H4 (cell line): ENCODE measurements around the gene HOXB3. TPM values are rescaled to one million over a fixed set of nuclear protein-coding genes. Genes with fewer than 3 reads are reported as not detected.

ENCODE experiments used
- DNase-seq: peaks from one replicate; pipeline ENCODE4 v3.0.0-alpha.2; 2015; ENCODE audit warnings: low spot score
- total RNA-seq: library from RNA; depleted of rRNA; stranded (reverse); fragments of >200 nt; shearing (Covaris generic); gene quantifications from 2 replicates; pipeline ENCODE4 v1.2.3, GENCODE V29; 2014

HOXB3 gene
- total RNA-seq, 1 experiment from 2014 or later = 2.0 TPM

- no peak for DNase-seq
Measured at GRCh38 chr17:48569674-48570324, 20.2 kb downstream of the HOXB3 start.

DNA sequence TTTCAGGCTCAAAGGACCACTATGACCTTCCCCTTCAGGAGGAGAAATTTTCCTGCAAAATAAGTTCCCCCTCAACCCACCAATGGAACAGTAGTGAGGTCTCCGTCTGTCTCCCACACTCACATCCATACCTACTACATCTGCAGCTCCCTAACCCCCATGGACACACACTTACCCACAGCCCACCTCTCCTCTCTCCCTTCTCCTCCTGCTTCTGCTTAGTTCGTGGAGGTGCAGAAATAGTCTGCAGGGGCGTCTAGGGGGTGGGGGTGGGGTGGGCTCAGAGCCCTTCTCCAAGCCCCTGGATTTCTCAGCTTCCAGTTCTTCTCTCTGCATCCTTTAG is 20.8 kb downstream of the HOXB3 start:
- DNase-seq = no peak

DNA sequence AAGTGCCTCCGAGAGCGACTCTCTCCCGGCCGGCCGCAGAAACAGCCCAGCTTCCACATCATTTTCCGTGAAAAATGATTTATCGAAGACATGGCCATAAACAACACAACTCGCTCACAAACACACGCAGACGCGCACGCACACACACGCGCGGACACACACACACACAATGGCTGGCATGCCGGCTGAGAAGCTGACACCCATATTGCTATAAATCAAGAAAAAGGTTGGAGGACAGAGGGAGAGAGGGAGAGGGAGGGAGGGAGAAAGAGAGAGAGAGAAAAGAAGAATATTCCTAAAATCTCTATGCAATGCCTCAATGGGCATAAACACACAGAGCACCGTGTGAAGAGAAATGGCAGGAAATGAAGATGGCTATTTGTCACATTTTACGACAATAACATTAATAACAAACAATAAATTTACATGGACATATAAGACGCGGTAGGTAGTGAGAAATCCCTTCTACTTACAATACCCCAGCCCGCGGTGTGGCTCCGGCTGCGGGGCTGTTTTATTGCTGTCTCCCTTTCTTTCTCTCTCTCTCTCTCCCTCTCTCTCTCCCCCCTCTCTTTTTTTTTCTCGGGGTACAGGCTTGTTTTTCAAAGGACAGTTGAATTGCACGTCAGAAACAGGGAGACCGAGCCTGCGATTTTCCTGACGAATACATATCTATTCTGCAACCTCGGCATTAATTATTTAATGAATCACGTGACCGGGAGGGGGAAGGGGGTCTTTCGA is 21.4 kb downstream of the HOXB3 start:
- no peak for DNase-seq

GRCh38 chr17:48567646-48568354 is 22.2 kb downstream of the HOXB3 start:
- no peak for DNase-seq

DNA sequence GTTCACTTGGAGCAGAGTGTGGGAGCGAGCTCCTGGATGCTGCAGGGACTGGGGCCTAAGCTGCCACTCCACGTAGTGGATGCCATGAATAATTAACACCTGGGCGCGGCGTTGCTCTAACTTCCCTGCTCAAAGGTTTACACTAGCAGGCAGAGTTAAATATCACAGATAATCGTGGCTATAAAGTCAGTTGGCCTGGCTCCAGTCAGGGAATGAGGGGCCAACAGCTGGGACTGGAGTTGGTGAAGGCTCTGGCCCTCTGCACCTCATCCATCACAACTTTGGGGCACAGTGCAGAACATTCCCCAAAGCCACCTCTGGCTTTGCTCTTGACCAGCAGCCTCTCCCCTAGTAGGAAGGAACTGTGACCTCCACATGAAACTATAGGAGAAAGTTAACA is 22.8 kb downstream of the HOXB3 start:
- no peak for DNase-seq

GRCh38 chr17:48566717-48567116 is 23.3 kb downstream of the HOXB3 start:
- no peak for DNase-seq

GRCh38 chr17:48565925-48566710 is 23.9 kb downstream of the HOXB3 start:
- no peak for DNase-seq

- DNase-seq = no peak
Measured at GRCh38 chr17:48565022-48565554, 25.0 kb downstream of the HOXB3 start.

DNA sequence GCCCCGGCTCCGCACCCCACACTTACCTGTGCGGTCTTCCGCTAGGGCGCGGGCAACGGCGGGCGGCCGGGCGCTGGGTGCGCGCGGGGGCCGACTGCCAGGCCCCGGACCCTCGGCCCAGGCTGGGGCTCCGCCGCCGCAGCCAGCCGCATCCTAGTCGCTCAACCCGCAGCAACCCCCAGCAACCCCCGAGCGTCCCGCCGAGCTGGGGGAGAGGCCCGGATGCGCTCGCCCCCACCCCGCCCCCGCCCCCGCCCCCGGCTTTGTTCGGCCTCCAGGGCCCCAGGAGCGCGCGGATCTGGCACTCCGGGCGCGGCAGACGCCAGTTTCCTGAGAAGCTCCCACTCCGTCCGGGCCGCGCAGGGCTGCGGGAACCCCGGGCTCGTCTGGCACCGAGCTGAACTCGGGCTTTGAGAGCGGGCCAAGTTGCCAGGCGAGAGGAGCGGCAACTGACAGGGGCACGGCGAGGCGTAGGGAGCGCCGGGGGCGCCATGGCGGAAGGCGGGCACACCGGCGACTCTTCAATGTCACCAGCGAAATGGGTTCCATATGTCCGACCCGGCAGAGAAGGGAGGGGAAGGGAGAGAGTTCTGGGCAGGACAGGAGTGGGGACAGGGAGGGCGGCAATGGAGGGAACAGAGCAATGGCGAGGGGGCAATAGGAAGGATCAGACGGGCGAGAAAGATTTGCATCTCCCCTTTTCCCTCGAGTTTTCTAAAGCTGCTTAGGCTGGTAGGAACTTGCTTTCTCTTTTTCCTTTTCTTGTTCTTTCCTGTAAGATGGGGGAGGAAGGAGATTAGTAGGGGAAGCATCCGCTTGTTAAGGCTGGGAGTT is 25.6 kb downstream of the HOXB3 start:
- no peak for DNase-seq

DNA sequence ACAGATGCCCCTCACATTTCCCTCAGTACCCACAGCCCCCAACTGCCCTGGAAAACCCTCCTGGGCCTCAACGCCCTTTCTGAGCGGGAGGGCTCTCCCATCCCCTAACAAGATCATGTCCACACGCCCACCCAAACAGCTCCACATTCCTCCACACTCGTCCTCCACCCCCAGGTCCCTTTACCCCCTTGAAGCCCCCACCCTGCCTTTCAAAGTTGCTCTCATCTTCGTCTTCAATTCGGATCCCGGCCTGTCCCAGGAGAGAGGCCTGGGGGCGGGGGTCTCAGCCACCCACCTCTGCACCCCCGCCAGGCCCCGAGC is 26.2 kb downstream of the HOXB3 start:
- no peak for DNase-seq

DNA sequence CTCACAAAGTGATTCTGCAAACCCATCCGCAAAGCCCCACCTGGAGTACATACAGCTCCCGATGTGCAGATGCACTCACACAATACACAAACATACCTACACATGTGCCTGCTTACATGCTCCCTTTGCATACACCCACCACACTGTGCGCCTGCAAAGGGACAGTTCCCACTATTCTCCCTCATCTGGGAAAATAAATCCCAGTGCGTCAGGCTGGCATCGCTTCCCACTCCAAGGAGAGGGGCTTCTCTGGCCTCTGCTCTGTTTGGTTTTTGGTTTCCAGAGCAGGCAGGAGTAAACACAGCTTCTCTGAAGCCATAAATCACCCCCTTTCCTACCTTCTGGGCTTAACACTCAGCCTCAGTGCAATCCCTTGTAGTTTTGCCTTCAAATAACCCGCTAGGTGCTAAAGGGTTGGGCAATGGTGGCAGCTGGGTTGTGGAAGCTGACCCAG is 26.6 kb downstream of the HOXB3 start:
- DNase-seq = no peak

- DNase-seq = no peak
Measured at GRCh38 chr17:48562934-48563333, 27.1 kb downstream of the HOXB3 start.

DNA sequence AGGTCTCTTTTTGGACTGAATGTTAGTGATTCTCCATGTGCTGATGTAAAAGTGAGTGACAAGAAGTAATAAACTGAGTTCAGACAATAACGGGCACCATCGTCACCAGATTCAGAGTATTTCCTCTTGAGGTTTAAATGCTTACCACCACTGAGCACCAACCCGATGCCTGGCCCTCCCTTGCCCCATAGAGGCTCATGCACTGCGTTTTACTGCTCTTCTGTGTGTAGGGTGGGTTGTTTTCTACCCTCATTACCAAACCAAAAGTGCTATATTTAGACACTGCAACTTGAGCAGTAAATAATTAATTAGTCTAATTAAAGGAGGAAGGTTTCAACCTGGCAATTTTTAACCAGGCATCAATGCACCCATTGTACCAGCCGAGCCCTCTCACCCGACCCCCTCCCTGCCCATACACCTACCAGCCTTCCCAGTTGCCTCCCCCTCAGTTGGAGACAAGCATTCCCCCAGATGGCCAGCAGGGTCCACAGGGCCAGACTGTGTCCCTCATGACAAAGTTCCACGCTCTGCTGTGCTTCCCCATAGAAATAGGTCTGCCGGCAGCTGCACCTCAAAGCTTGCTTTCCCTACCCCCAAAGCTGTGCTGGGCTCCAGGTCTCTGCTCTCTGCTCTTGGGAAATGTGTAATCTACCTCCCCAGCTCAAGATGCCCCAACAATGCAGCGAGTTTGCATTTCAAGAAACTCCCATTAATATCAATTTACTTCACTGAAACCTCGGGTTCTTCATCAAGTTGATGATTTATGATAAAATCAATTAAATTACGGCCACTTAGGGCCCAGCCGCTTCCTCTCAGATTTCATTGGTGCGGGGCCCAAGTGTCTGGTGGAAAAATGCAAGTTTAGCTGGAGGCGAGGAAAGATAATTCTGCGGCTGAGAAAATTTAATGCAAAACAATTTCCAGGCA is 27.9 kb downstream of the HOXB3 start:
- no peak for DNase-seq

GRCh38 chr17:48559840-48560817 is 29.9 kb downstream of the HOXB3 start:
- no peak for DNase-seq

DNA sequence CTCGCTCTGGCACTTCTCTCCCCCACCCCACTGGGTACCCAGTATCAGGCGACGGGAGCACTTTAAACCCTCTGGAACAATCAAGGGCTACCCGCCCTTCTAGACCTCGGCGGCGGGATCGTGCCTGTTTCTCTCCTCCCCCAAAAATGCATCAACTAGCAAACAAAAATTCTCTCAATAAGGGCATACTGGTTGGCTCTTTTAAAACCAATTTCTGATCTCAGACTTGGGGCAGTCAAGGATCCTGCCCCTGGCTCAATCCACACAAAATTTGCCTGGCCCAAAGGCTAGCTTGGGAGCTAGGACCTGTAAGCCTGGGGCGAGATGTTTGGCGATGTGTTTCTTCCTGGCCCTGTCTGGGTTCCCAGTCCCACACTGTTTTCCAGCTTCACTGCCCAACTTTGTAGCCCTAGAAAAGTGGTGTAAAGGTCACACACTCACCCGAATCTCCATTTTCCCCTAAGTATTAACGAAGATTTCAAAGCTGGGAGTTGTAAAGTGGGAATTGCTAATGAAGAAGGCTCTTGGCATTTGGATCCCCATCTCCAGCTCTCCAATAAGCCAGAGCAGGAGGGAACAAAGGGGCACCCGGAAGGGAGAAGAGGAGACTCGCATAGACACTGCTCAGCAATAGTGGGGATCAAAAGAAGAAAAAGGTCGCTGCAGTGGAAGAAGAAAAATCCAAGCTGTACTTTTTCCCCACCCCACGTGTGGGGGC is 30.8 kb downstream of the HOXB3 start:
- no peak for DNase-seq

- no peak for DNase-seq
Measured at GRCh38 chr17:48558831-48559121, 31.3 kb downstream of the HOXB3 start.

- no peak for DNase-seq
Measured at GRCh38 chr17:48558057-48558830, 31.8 kb downstream of the HOXB3 start.
